Measurements from ENCODE around the gene C10orf95.

C10orf95 gene

DNA sequence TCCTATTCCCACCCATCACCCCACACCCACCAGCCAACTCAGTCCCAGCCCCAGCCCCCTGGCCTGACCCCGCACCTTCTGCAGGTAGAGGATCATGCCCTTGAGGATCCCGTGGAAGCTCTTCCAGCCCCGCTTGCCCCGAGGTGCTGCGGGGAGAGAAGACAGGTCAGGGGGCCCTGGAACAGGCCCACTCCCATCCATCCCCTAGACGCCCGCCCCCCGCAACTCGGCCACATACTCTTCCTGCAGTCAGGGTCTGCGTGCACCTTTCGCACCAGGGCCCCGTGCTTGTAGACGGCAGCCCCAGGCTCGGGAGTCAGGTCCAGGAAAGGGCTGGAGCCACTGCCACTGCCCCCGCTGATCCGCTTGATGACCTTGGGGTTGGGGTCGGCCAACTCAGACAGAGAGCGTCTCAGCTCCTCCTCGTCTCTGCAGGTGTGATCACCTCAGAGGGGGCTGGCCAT is 46.2 kb downstream of the C10orf95 start:
- Mint-ChIP-seq H3K36me3 (ENCODE audit: low read depth) (no peaks in the 10 kb centered on the region), H3K4me3 (no peak overlapping the region), H3K27ac (no peak overlapping the region), H3K4me1 (peaks cover 22% of the 10 kb centered on the region), H3K27me3 (ENCODE audit: low read depth) (peaks cover 29% of the 10 kb centered on the region), H3K9me3 (no peaks in the 10 kb centered on the region)
- TF ChIP-seq, protein P1, sequence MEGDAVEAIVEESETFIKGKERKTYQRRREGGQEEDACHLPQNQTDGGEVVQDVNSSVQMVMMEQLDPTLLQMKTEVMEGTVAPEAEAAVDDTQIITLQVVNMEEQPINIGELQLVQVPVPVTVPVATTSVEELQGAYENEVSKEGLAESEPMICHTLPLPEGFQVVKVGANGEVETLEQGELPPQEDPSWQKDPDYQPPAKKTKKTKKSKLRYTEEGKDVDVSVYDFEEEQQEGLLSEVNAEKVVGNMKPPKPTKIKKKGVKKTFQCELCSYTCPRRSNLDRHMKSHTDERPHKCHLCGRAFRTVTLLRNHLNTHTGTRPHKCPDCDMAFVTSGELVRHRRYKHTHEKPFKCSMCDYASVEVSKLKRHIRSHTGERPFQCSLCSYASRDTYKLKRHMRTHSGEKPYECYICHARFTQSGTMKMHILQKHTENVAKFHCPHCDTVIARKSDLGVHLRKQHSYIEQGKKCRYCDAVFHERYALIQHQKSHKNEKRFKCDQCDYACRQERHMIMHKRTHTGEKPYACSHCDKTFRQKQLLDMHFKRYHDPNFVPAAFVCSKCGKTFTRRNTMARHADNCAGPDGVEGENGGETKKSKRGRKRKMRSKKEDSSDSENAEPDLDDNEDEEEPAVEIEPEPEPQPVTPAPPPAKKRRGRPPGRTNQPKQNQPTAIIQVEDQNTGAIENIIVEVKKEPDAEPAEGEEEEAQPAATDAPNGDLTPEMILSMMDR (IDR thresholded peaks at IDR 0.05; ENCODE audit: unreplicated experiment in 3 of 3) = no peak

DNA sequence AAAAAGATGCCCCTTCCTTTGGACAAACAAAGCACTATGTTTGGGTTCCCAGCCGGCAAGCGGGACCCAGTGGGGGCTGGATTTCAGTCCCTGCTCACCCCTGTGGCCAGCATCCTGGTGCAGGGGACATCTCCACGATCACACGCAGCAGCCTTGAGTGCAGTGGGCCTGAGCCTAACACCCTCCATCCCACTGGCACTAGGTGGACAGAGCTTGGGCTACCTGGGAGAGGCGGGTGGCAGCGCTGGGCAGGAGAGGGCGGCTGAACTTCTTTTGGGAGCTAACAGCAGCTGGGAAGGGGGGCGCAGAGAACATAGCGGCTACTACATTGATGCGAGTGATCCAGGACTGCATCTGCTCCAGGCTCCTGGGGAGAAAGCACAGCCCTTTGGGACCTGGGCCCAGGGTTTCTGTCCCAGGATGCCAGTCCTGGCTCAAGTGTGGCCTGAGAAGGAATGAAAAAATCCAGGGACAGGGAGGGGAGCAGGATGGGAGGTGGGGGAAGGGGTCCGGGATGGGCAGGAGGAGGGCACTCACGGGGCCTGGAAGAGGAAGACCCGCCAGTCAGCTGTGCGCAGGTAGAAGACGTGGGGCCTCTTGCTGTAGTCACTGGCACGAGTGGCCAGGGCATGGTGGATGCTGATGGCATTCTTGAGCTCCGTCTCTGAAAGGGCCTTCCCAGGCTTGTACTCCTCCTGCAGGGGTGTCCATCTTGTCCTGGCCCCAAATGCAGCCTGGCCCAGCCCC is 46.8 kb downstream of the C10orf95 start:
- H3K4me1 Mint-ChIP-seq = peaks cover 15% of the 10 kb centered on the region
- H3K27me3 Mint-ChIP-seq (ENCODE audit: low read depth) = peaks cover 23% of the 10 kb centered on the region
- H3K27ac Mint-ChIP-seq = no peak overlapping the region
- no peaks in the 10 kb centered on the region for H3K36me3 Mint-ChIP-seq (ENCODE audit: low read depth)
- TF ChIP-seq, protein P1 (IDR thresholded peaks at IDR 0.05; ENCODE audit: unreplicated experiment in 3 of 3) = no peak
- H3K9me3 Mint-ChIP-seq = no peaks in the 10 kb centered on the region
- H3K4me3 Mint-ChIP-seq = no peak overlapping the region

DNA sequence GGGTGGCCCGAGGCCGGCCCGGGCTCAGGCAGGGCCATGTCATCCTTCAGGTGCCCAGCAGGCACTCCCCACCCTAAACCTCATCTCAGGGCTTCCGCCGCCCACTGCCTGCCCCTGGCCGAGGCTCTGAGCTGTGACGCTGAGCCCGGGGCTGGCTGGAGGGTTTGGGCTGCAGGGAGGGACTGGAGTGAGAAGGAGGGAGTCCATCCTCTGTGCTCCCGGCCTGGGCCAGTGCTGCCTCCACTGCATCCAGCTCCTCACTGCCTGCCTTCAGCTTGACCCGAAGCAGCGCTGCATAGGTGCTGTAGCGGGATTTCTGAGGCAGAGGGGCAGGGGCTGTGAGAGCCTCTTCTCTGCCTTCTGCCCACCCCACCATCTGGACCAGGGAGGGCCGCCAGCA is 48.2 kb downstream of the C10orf95 start:
- H3K4me3 Mint-ChIP-seq = no peak overlapping the region
- H3K27me3 Mint-ChIP-seq (ENCODE audit: low read depth) = peaks cover 15% of the 10 kb centered on the region
- H3K4me1 Mint-ChIP-seq = peaks cover 12% of the 10 kb centered on the region
- H3K27ac Mint-ChIP-seq = no peak overlapping the region
- no peaks in the 10 kb centered on the region for H3K36me3 Mint-ChIP-seq (ENCODE audit: low read depth)
- TF ChIP-seq, protein P1 (IDR thresholded peaks at IDR 0.05; ENCODE audit: unreplicated experiment in 3 of 3) = no peak
- H3K9me3 Mint-ChIP-seq = no peaks in the 10 kb centered on the region

DNA sequence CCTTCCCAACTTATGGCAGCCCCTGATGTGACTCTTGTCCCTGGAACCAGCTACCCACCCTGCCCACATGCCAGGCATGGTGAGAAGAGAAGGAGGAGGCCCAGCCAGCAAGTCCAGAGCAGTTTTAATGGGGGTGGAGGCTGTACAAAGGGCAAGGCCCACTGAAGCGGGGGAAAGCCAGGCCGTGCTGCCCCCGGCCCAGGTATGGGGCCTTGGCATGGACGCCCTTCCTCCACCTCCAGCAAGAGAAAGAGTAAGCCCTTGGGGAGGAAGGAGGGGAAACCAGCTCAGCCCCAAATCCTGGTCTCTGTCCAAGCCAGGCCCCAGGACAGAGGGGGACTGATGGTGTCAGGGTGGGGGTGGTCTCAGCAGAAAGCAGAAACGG is 48.8 kb downstream of the C10orf95 start:
- Mint-ChIP-seq H3K4me3 (no peak overlapping the region), H3K9me3 (no peaks in the 10 kb centered on the region), H3K27me3 (ENCODE audit: low read depth) (peaks cover 10% of the 10 kb centered on the region), H3K4me1 (peaks cover 12% of the 10 kb centered on the region), H3K27ac (no peak overlapping the region), H3K36me3 (ENCODE audit: low read depth) (no peaks in the 10 kb centered on the region)
- TF ChIP-seq, protein P1 (IDR thresholded peaks at IDR 0.05; ENCODE audit: unreplicated experiment in 3 of 3) = no peak

DNA sequence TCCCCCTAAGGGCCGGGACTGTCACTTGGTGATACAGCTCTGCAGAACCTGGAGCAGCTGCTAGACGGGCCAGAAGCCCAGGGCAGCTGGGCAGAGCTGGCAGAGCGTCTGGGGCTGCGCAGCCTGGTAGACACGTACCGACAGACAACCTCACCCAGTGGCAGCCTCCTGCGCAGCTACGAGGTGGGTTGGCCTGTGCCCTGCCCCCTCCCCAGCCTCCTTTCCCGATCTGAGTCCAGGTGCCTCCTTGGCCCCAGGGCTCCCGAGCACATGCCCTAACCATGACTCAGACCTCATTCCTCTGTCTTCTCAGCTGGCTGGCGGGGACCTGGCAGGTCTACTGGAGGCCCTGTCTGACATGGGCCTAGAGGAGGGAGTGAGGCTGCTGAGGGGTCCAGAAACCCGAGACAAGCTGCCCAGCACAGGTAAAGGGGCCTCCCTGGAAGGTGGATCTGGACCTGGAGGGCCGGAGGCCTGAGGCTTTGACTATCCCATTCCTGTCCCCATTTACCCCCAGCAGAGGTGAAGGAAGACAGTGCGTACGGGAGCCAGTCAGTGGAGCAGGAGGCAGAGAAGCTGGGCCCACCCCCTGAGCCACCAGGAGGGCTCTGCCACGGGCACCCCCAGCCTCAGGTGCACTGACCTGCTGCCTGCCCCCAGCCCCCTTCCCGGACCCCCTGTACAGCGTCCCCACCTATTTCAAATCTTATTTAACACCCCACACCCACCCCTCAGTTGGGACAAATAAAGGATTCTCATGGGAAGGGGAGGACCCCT is 49.4 kb downstream of the C10orf95 start:
- TF ChIP-seq, protein P1 (IDR thresholded peaks at IDR 0.05; ENCODE audit: unreplicated experiment in 3 of 3) = no peak
- no peak overlapping the region for H3K4me3 Mint-ChIP-seq
- H3K27ac Mint-ChIP-seq = no peak overlapping the region
- no peaks in the 10 kb centered on the region for H3K36me3 Mint-ChIP-seq (ENCODE audit: low read depth)
- no peaks in the 10 kb centered on the region for H3K9me3 Mint-ChIP-seq
- peaks cover 10% of the 10 kb centered on the region for H3K4me1 Mint-ChIP-seq
- peaks cover 4% of the 10 kb centered on the region for H3K27me3 Mint-ChIP-seq (ENCODE audit: low read depth)

All from nephron (organoid).